GM18498 (cell line): ENCODE data around the gene CYSLTR2.
"Not testable (repeated sequence)": the region's sequence is repeated elsewhere in the genome, so short reads cannot be mapped to it uniquely, and the experiment has no call there.

Experiments used
- ATAC-seq: cut with Tn5 transposase; IDR thresholded peaks from one replicate; pipeline ENCODE4 v1.9.1; 2021; ENCODE audit warnings: mild to moderate bottlenecking, moderate library complexity; ENCODE audit not compliant: unreplicated experiment

CYSLTR2 gene

GRCh38 chr13:48686636-48687210 is 33.0 kb downstream of the CYSLTR2 start:
- no peak for ATAC-seq

GRCh38 chr13:48687249-48687648 is 33.5 kb downstream of the CYSLTR2 start:
- ATAC-seq: no peak

GRCh38 chr13:48693998-48694397 is 40.3 kb downstream of the CYSLTR2 start:
- no peak for ATAC-seq

- no peak for ATAC-seq
Measured at GRCh38 chr13:48695776-48696175, 42.0 kb downstream of the CYSLTR2 start.

- ATAC-seq: not testable (repeated sequence)
Measured at GRCh38 chr13:48696676-48697075, 42.9 kb downstream of the CYSLTR2 start.

- no peak for ATAC-seq
Measured at GRCh38 chr13:48707405-48707804, 53.7 kb downstream of the CYSLTR2 start.

GRCh38 chr13:48708764-48709163 is 55.0 kb downstream of the CYSLTR2 start:
- no peak for ATAC-seq

- no peak for ATAC-seq
Measured at GRCh38 chr13:48709213-48709612, 55.5 kb downstream of the CYSLTR2 start.

GRCh38 chr13:48710160-48710559 is 56.4 kb downstream of the CYSLTR2 start:
- no peak for ATAC-seq

GRCh38 chr13:48712141-48712540 is 58.4 kb downstream of the CYSLTR2 start:
- ATAC-seq: no peak

- ATAC-seq: no peak
Measured at GRCh38 chr13:48715977-48716376, 62.2 kb downstream of the CYSLTR2 start.

GRCh38 chr13:48720621-48721020 is 66.9 kb downstream of the CYSLTR2 start:
- ATAC-seq: no peak

GRCh38 chr13:48723168-48723567 is 69.4 kb downstream of the CYSLTR2 start:
- no peak for ATAC-seq

- ATAC-seq: no peak
Measured at GRCh38 chr13:48725271-48725670, 71.5 kb downstream of the CYSLTR2 start.

- no peak for ATAC-seq
Measured at GRCh38 chr13:48726711-48727110, 73.0 kb downstream of the CYSLTR2 start.

- ATAC-seq: no peak
Measured at GRCh38 chr13:48727241-48728011, 73.7 kb downstream of the CYSLTR2 start.

- no peak for ATAC-seq
Measured at GRCh38 chr13:48728226-48728625, 74.5 kb downstream of the CYSLTR2 start.

- no peak for ATAC-seq
Measured at GRCh38 chr13:48728876-48729275, 75.1 kb downstream of the CYSLTR2 start.

GRCh38 chr13:48729856-48730255 is 76.1 kb downstream of the CYSLTR2 start:
- ATAC-seq: no peak

GRCh38 chr13:48731001-48731658 is 77.4 kb downstream of the CYSLTR2 start:
- ATAC-seq: no peak

GRCh38 chr13:48731957-48732569 is 78.3 kb downstream of the CYSLTR2 start:
- peak; percentile 82 for ATAC-seq
